Vagina (tissue), 2 donors: Measurements from ENCODE around the gene FAAP20. TPM values are rescaled to one million over a fixed set of nuclear protein-coding genes. Genes with fewer than 3 reads are reported as not detected.

Source experiments
- DNase-seq, 2 donors: peaks; one replicate each; pipeline ENCODE4 v3.0.0-alpha.2; 2017; ENCODE audit errors: extremely low spot score in 2 of 2
- H3K27ac ChIP-seq: fragments of 200-600 bp; sonication (generic); one replicate; pipeline ENCODE4 v1.5.1; 2019
- H3K27me3 ChIP-seq: fragments of 200-600 bp; sonication (generic); one replicate; pipeline ENCODE4 v1.5.1; 2019
- H3K36me3 ChIP-seq, 2 donors: fragments of 200-600 bp; sonication (generic); one replicate each; pipeline ENCODE4 v1.5.1; 2017 to 2019
- H3K4me1 ChIP-seq: fragments of 200-600 bp; sonication (generic); one replicate; pipeline ENCODE4 v1.5.1; 2019
- H3K4me3 ChIP-seq, 2 donors: fragments of 200-600 bp; sonication (generic); 1 replicate in 1 of 2; 2 replicates in 1 of 2; pipeline ENCODE4 v1.5.1; 2016 to 2019
- H3K9me3 ChIP-seq: fragments of 200-600 bp; sonication (generic); one replicate; pipeline ENCODE4 v1.5.1; 2019
- CTCF ChIP-seq, 3 experiments: fragments of 450-650 bp in 2 of 3; fragments of 200-600 bp in 1 of 3; sonication (generic) in 1 of 3; IDR thresholded peaks; one replicate each; pipeline ENCODE4 v1.5.1; 2017 to 2019; ENCODE audit warnings: antibody characterized with exemption in 3 of 3, mild to moderate bottlenecking in 2 of 3, moderate library complexity in 2 of 3
- POLR2A ChIP-seq, 2 donors: fragments of 450-650 bp; IDR thresholded peaks; one replicate each; pipeline ENCODE4 v1.6.1; 2017; ENCODE audit warnings: antibody characterized with exemption in 2 of 2, mild to moderate bottlenecking in 2 of 2, moderate library complexity in 2 of 2
- POLR2AphosphoS5 ChIP-seq, 2 donors: sonication (generic); formaldehyde crosslinking; IDR thresholded peaks; one replicate each; pipeline ENCODE4 v1.9.0; 2017; ENCODE audit warnings: antibody characterized with exemption in 2 of 2, mild to moderate bottlenecking in 2 of 2, low read depth in 1 of 2; ENCODE audit not compliant: insufficient read depth in 1 of 2
- intact Hi-C: fragments of 100-400 bp; cut with DNase I; formaldehyde crosslinking; loops from one replicate; pipeline ENCODE4 v1.15.1; 2023
- total RNA-seq: library from RNA; depleted of rRNA; stranded (reverse); fragments of >200 nt; gene quantifications from one replicate; pipeline ENCODE4 v1.2.3, GENCODE V29; 2016

The FAAP20 gene
- total RNA-seq, 1 donor from 2014 or later: 92.3 TPM

- TF ChIP-seq POLR2AphosphoS5 (IDR thresholded peaks at IDR 0.05; ENCODE audit: insufficient read depth in 1 of 2, low read depth in 1 of 2): no peak
- TF ChIP-seq CTCF (IDR thresholded peaks at IDR 0.05): no peak
- no peak for TF ChIP-seq POLR2A (IDR thresholded peaks at IDR 0.05)
- Histone ChIP-seq H3K4me1 (peaks cover under 1% of the 10 kb centered on the region), H3K4me3 (no peak overlapping the region), H3K9me3 (no peaks in the 10 kb centered on the region), H3K27ac (no peak overlapping the region), H3K36me3 (no peaks in the 10 kb centered on the region), H3K27me3 (no peaks in the 10 kb centered on the region)
- intact Hi-C loops: no loop called here
- DNase-seq: no peak
Observed at GRCh38 chr1:2221271-2221670, 26.7 kb upstream of the FAAP20 start.

- no peaks in the 10 kb centered on the region for H3K9me3 ChIP-seq
- no peak for TF ChIP-seq POLR2AphosphoS5 (IDR thresholded peaks at IDR 0.05; ENCODE audit: insufficient read depth in 1 of 2, low read depth in 1 of 2)
- TF ChIP-seq POLR2A (IDR thresholded peaks at IDR 0.05): no peak
- no peak for TF ChIP-seq CTCF (IDR thresholded peaks at IDR 0.05)
- H3K36me3 ChIP-seq: no peaks in the 10 kb centered on the region
- intact Hi-C loops: no loop called here
- no peaks in the 10 kb centered on the region for H3K27me3 ChIP-seq
- no peak for DNase-seq
- peaks cover 38% of the 10 kb centered on the region for H3K4me1 ChIP-seq
- no peak overlapping the region for H3K27ac ChIP-seq
- no peak overlapping the region for H3K4me3 ChIP-seq
Observed at GRCh38 chr1:2216767-2217058, 22.1 kb upstream of the FAAP20 start.

- H3K27ac ChIP-seq: no peak overlapping the region
- no peaks in the 10 kb centered on the region for H3K9me3 ChIP-seq
- intact Hi-C loops: no loop called here
- H3K4me3 ChIP-seq: no peak overlapping the region
- DNase-seq: no peak
- H3K4me1 ChIP-seq: peaks cover 38% of the 10 kb centered on the region
- no peak for TF ChIP-seq POLR2A (IDR thresholded peaks at IDR 0.05)
- no peak for TF ChIP-seq POLR2AphosphoS5 (IDR thresholded peaks at IDR 0.05; ENCODE audit: insufficient read depth in 1 of 2, low read depth in 1 of 2)
- no peak for TF ChIP-seq CTCF (IDR thresholded peaks at IDR 0.05)
- no peaks in the 10 kb centered on the region for H3K27me3 ChIP-seq
- H3K36me3 ChIP-seq: no peaks in the 10 kb centered on the region
Observed at GRCh38 chr1:2215909-2216766, 21.6 kb upstream of the FAAP20 start.

GRCh38 chr1:2215329-2215728 lies 20.8 kb upstream of the FAAP20 start:
- Histone ChIP-seq H3K4me3 (no peak overlapping the region), H3K4me1 (peaks cover 43% of the 10 kb centered on the region), H3K27me3 (no peaks in the 10 kb centered on the region), H3K27ac (peak overlapping the region; percentile 97), H3K9me3 (no peaks in the 10 kb centered on the region), H3K36me3 (no peaks in the 10 kb centered on the region)
- no peak for TF ChIP-seq POLR2A (IDR thresholded peaks at IDR 0.05)
- no peak for TF ChIP-seq POLR2AphosphoS5 (IDR thresholded peaks at IDR 0.05; ENCODE audit: insufficient read depth in 1 of 2, low read depth in 1 of 2)
- intact Hi-C loops: no loop called here
- DNase-seq: no peak

- no peaks in the 10 kb centered on the region for H3K36me3 ChIP-seq
- no peaks in the 10 kb centered on the region for H3K9me3 ChIP-seq
- H3K4me3 ChIP-seq: peak overlapping the region in 1 of 2 donors; percentile 29
- DNase-seq: no peak
- TF ChIP-seq POLR2AphosphoS5 (IDR thresholded peaks at IDR 0.05; ENCODE audit: insufficient read depth in 1 of 2, low read depth in 1 of 2) (no peak), CTCF (IDR thresholded peaks at IDR 0.05) (no peak), POLR2A (IDR thresholded peaks at IDR 0.05) (no peak)
- H3K27me3 ChIP-seq: no peaks in the 10 kb centered on the region
- peak overlapping the region; percentile 97 for H3K27ac ChIP-seq
- peaks cover 49% of the 10 kb centered on the region for H3K4me1 ChIP-seq
- intact Hi-C loops: no loop called here
Observed at GRCh38 chr1:2214541-2215241, 20.1 kb upstream of the FAAP20 start.
